GM12874 (cell line): Measurements from ENCODE around the gene PRXL2B.

ENCODE experiments used
- CTCF ChIP-seq: IDR thresholded peaks from 2 replicates; pipeline ENCODE4 v1.5.1; 2011; ENCODE audit warnings: low read depth, mild to moderate bottlenecking, control low read depth, low read length, moderate library complexity; ENCODE audit not compliant: insufficient read depth

Gene PRXL2B

GRCh38 chr1:2586154-2587070, at the start of gene PRXL2B:
PRXL2B (plus strand) TSS chr1:2586777; CDS start chr1:2586886, 109 bp downstream.
- no peak for TF ChIP-seq CTCF

- no peak for TF ChIP-seq CTCF
Observed at GRCh38 chr1:2537784-2538115, 48.8 kb upstream of the PRXL2B start.

GRCh38 chr1:2538376-2538775, 48.2 kb upstream of the PRXL2B start:
- no peak for TF ChIP-seq CTCF

GRCh38 chr1:2538872-2539271, 47.7 kb upstream of the PRXL2B start:
- no peak for TF ChIP-seq CTCF

GRCh38 chr1:2539312-2539907, 47.2 kb upstream of the PRXL2B start:
- peak; percentile 53 for TF ChIP-seq CTCF

GRCh38 chr1:2540816-2541492, 45.6 kb upstream of the PRXL2B start:
- no peak for TF ChIP-seq CTCF

GRCh38 chr1:2541619-2542245, 44.8 kb upstream of the PRXL2B start:
- TF ChIP-seq CTCF = no peak
